Endodermal cell (in vitro differentiated cells): ENCODE data around the gene ZNF407. TPM values are rescaled to one million over a fixed set of nuclear protein-coding genes. Genes with fewer than 3 reads are reported as not detected.

Experiments used
- DNase-seq: peaks from one replicate; pipeline ENCODE4 v3.0.0-alpha.2; 2017
- H3K27ac ChIP-seq: 2 replicates; pipeline ENCODE4 v1.5.1; 2013; ENCODE audit warnings: mild to moderate bottlenecking, low read depth, low read length, moderate library complexity
- H3K27me3 ChIP-seq: 2 replicates; pipeline ENCODE4 v1.6.1; 2013; ENCODE audit warnings: mild to moderate bottlenecking, low read length, moderate library complexity; ENCODE audit not compliant: insufficient read depth, control insufficient read depth, poor library complexity, severe bottlenecking
- H3K36me3 ChIP-seq: 2 replicates; pipeline ENCODE4 v1.7.0; 2013; ENCODE audit warnings: mild to moderate bottlenecking, low read length, moderate library complexity; ENCODE audit not compliant: control insufficient read depth, insufficient read depth
- H3K4me1 ChIP-seq: one replicate; pipeline ENCODE4 v1.7.0; 2013; ENCODE audit warnings: low read length; ENCODE audit not compliant: control insufficient read depth, insufficient read depth
- H3K4me3 ChIP-seq: 2 replicates; pipeline ENCODE4 v1.5.1; 2013; ENCODE audit warnings: mild to moderate bottlenecking, low read length, moderate library complexity
- H3K9ac ChIP-seq: 2 replicates; pipeline ENCODE4 v1.6.1; 2013; ENCODE audit warnings: mild to moderate bottlenecking, low read length, moderate library complexity; ENCODE audit not compliant: poor library complexity, severe bottlenecking; ENCODE audit errors: extremely low read depth
- H3K9me3 ChIP-seq: 2 replicates; pipeline ENCODE4 v1.6.1; 2013; ENCODE audit warnings: mild to moderate bottlenecking, low read length, moderate library complexity; ENCODE audit not compliant: control insufficient read depth
- H3K27ac Mint-ChIP-seq: 2 replicates; pipeline ENCODE4 v1.8.0; 2020; ENCODE audit warnings: mixed read lengths
- H3K27me3 Mint-ChIP-seq: 2 replicates; pipeline ENCODE4 v1.8.0; 2021; ENCODE audit warnings: mild to moderate bottlenecking, mixed read lengths; ENCODE audit not compliant: insufficient read depth
- H3K36me3 Mint-ChIP-seq: 2 replicates; pipeline ENCODE4 v1.8.0; 2020; ENCODE audit warnings: low read depth, mixed read lengths
- H3K4me1 Mint-ChIP-seq: 2 replicates; pipeline ENCODE4 v1.8.0; 2020; ENCODE audit warnings: mixed read lengths
- H3K4me3 Mint-ChIP-seq: 2 replicates; pipeline ENCODE4 v1.8.0; 2020; ENCODE audit warnings: mild to moderate bottlenecking, moderate library complexity, mixed read lengths
- H3K9me3 Mint-ChIP-seq: 2 replicates; pipeline ENCODE4 v1.8.0; 2020; ENCODE audit warnings: mild to moderate bottlenecking, mixed read lengths
- WGBS, 2 experiments: methylation state at CpG; one replicate each; pipeline versions ENCODE4 v1.1.5 to v1.1.7; 2013; ENCODE audit warnings: missing lambda C conversion rate in 2 of 2, mixed read lengths in 1 of 2; ENCODE audit not compliant: insufficient coverage in 1 of 2, insufficient read length in 1 of 2; 5-methylcytosine and 5-hydroxymethylcytosine counted together
- total RNA-seq, 2 donors: library from RNA; stranded (reverse); fragmentation: NEBNext Ultra II Directional in 1 of 2; extraction: Animal tissue kit (Norgen Biotek cat#: 25700) in 1 of 2; gene quantifications; 2 replicates in 1 of 2; 3 replicates in 1 of 2; pipeline ENCODE4 v1.2.1, GENCODE V29; 2021
- TF ChIP-seq, protein P1 (sequence below): fragments of 200-600 bp; sonication (generic); conservative IDR thresholded peaks from 2 replicates; pipeline ENCODE4 v1.5.0; 2021; ENCODE audit warnings: antibody characterized with exemption, mild to moderate bottlenecking

ZNF407 gene
- total RNA-seq, 2 donors from 2014 or later = 7.6 to 13.1 TPM

DNA sequence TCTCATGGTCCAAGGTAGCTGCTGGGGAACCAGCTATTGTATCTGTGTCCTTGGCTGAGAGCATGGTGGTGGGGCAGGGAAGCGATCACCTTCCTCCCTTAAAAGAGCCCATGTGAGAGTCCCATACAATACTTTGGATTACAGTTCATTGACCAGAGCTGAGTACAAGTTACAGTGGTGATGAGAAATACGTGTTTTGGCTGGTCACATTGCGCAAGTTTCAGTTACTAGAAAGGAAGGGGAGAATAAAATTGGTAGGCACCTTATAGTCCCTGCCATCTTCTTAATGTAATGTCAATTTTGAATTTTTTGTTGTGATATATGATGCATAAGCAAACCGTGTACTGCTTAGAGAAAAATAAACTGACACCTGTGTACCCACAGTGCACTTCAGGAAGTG, 67.7 kb downstream of the ZNF407 start:
- H3K36me3 ChIP-seq = no peaks in the 10 kb centered on the region

DNA sequence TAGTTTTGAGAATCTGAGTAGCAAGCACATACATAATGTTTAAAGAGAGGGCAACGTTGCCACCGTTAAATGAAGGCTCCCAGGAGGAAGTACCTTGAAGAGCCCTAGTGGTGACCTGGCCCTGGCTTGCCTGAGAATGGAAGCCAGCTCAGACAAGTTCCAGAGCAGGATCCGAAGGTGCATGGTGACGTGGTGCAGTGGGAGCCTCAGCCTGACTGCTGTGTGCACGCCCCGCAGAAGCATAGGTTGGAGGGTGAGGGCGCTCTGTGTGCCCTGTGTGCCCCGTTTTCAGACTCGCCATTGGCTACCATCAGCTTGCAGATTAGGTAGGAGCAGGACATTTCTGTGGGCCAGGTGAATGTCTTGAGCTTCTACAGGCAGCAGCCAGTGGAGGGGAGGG, 68.2 kb downstream of the ZNF407 start:
- TF ChIP-seq, protein P1, sequence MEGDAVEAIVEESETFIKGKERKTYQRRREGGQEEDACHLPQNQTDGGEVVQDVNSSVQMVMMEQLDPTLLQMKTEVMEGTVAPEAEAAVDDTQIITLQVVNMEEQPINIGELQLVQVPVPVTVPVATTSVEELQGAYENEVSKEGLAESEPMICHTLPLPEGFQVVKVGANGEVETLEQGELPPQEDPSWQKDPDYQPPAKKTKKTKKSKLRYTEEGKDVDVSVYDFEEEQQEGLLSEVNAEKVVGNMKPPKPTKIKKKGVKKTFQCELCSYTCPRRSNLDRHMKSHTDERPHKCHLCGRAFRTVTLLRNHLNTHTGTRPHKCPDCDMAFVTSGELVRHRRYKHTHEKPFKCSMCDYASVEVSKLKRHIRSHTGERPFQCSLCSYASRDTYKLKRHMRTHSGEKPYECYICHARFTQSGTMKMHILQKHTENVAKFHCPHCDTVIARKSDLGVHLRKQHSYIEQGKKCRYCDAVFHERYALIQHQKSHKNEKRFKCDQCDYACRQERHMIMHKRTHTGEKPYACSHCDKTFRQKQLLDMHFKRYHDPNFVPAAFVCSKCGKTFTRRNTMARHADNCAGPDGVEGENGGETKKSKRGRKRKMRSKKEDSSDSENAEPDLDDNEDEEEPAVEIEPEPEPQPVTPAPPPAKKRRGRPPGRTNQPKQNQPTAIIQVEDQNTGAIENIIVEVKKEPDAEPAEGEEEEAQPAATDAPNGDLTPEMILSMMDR = no peak
- no peaks in the 10 kb centered on the region for H3K4me1 ChIP-seq
- 93 to 94% methylated on average over 6 to 9 of the region's 9 CpGs for WGBS, 2 experiments
- DNase-seq = no peak
- H3K9ac ChIP-seq = no peak overlapping the region
- H3K27ac Mint-ChIP-seq = no peak overlapping the region
- H3K27me3 Mint-ChIP-seq = no peaks in the 10 kb centered on the region
- H3K9me3 ChIP-seq = no peaks in the 10 kb centered on the region
- H3K36me3 Mint-ChIP-seq = no peaks in the 10 kb centered on the region
- H3K4me3 ChIP-seq = no peak overlapping the region
- no peaks in the 10 kb centered on the region for H3K4me1 Mint-ChIP-seq
- H3K27ac ChIP-seq = no peak overlapping the region
- no peaks in the 10 kb centered on the region for H3K27me3 ChIP-seq
- no peak overlapping the region for H3K4me3 Mint-ChIP-seq
- H3K9me3 Mint-ChIP-seq = no peaks in the 10 kb centered on the region
- no peaks in the 10 kb centered on the region for H3K36me3 ChIP-seq

More for the DNA sequence above, 67.7 kb downstream of the ZNF407 start:
- H3K27me3 ChIP-seq = no peaks in the 10 kb centered on the region
- TF ChIP-seq, protein P1 = no peak
- H3K36me3 Mint-ChIP-seq = no peaks in the 10 kb centered on the region
- no peak overlapping the region for H3K9ac ChIP-seq
- no peak for DNase-seq
- H3K4me1 Mint-ChIP-seq = no peaks in the 10 kb centered on the region
- H3K4me1 ChIP-seq = no peaks in the 10 kb centered on the region
- 94 to 100% methylated on average over 1 to 4 of the region's 4 CpGs for WGBS, 2 experiments
- no peak overlapping the region for H3K4me3 ChIP-seq
- no peaks in the 10 kb centered on the region for H3K27me3 Mint-ChIP-seq
- no peak overlapping the region for H3K4me3 Mint-ChIP-seq
- H3K9me3 ChIP-seq = no peaks in the 10 kb centered on the region
- H3K27ac Mint-ChIP-seq = no peak overlapping the region
- H3K9me3 Mint-ChIP-seq = no peaks in the 10 kb centered on the region
- H3K27ac ChIP-seq = no peak overlapping the region

DNA sequence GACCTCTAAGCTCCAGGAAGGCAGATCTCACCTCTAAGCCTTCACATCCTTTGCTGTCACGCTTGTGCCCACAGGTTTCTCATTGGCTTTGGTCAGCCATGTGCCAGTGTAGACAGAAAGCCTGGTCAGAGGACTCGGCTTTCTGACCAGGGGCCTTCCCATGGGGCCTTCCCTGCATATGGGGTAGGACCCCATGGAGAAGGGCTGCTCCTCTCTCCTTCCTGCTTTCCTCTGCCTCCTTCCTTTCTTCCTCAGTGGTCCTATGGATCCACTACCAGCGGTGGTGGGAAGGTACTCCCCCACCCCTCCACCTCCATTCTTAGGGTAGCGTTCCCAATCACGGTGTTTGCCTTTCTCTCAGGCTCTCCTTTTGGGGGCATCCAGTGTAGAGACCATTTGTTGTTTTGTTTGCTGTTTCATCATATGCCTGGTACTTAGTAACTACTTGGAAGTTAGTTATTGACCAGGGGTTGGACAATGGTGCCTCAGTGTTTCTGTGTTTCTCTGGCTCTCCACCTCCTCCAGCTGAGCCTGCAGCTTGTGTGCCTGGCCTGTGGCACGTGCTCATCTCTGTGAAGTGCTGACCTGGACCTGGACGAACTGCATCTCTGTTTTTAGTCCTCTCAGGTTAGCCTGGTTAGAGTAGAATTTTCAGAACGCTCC, 71.6 kb downstream of the ZNF407 start:
- 89 to 98% methylated on average over 5 to 8 of the region's 8 CpGs for WGBS, 2 experiments
- Mint-ChIP-seq H3K4me1 (peaks cover 14% of the 10 kb centered on the region), H3K27me3 (no peaks in the 10 kb centered on the region), H3K4me3 (no peak overlapping the region), H3K36me3 (no peaks in the 10 kb centered on the region), H3K27ac (no peak overlapping the region), H3K9me3 (no peaks in the 10 kb centered on the region)
- TF ChIP-seq, protein P1 = no peak
- H3K4me3 ChIP-seq = no peak overlapping the region
- no peaks in the 10 kb centered on the region for H3K36me3 ChIP-seq
- H3K27me3 ChIP-seq = no peaks in the 10 kb centered on the region
- no peak for DNase-seq
- no peaks in the 10 kb centered on the region for H3K9me3 ChIP-seq
- H3K9ac ChIP-seq = no peak overlapping the region
- no peak overlapping the region for H3K27ac ChIP-seq
- no peaks in the 10 kb centered on the region for H3K4me1 ChIP-seq
